A549 (cell line): ENCODE data around the gene CCDC188.

ENCODE experiments used
- CHD2 ChIP-seq: fragments of 150-350 bp; IDR thresholded peaks from 2 replicates; pipeline ENCODE4 v1.6.1; 2014; ENCODE audit warnings: low read length; ENCODE audit not compliant: partially characterized antibody
- CTCF ChIP-seq: fragments of >200 bp; sonication (Bioruptor Twin); formaldehyde crosslinking; IDR thresholded peaks from 3 replicates; pipeline ENCODE4 v1.5.1; 2016
- ELK1 ChIP-seq: fragments of 150-350 bp; IDR thresholded peaks from 2 replicates; pipeline ENCODE4 v1.6.1; 2014; ENCODE audit warnings: low read depth, mild to moderate bottlenecking, low read length
- EP300 ChIP-seq, 2 experiments: fragments of >200 bp; sonication (Bioruptor Twin); formaldehyde crosslinking; IDR thresholded peaks; 2 replicates in 1 of 2; 3 replicates in 1 of 2; pipeline ENCODE4 v1.6.1; 2016 to 2017
- KDM1A ChIP-seq: fragments of 200-600 bp; sonication (generic); IDR thresholded peaks from 2 replicates; pipeline ENCODE4 v1.6.1; 2016; ENCODE audit warnings: low read depth, mild to moderate bottlenecking
- MAX ChIP-seq: IDR thresholded peaks from 2 replicates; pipeline ENCODE4 v1.6.1; 2012
- POLR2A ChIP-seq: IDR thresholded peaks from 2 replicates; pipeline ENCODE4 v1.6.1; 2012; ENCODE audit warnings: mild to moderate bottlenecking, low read length
- RAD21 ChIP-seq, 2 experiments: fragments of >200 bp in 1 of 2; sonication (Bioruptor Twin) in 1 of 2; formaldehyde crosslinking in 1 of 2; IDR thresholded peaks in 1 of 2; conservative IDR thresholded peaks in 1 of 2; 2 replicates in 1 of 2; 3 replicates in 1 of 2; pipeline ENCODE4 v1.6.1; 2012 to 2018; ENCODE audit warnings: inconsistent platforms in 1 of 2
- SMC3 ChIP-seq: fragments of >200 bp; sonication (Bioruptor Twin); formaldehyde crosslinking; IDR thresholded peaks from 3 replicates; pipeline ENCODE4 v1.6.1; 2018; ENCODE audit warnings: inconsistent platforms
- TFCP2L1 ChIP-seq: fragments of 250-450 bp; sonication (Bioruptor Pico); IDR thresholded peaks from 2 replicates; pipeline ENCODE4 v1.5.0; 2021; ENCODE audit warnings: mild to moderate bottlenecking

- TF ChIP-seq POLR2A (no peak), CTCF (no peak), ELK1 (no peak), MAX (peak; percentile 83), CHD2 (no peak), SMC3 (no peak), KDM1A (no peak), RAD21 (conservative IDR thresholded peaks at IDR 0.05 in 1 of 2, IDR thresholded peaks at IDR 0.05 in 1 of 2) (no peak), TFCP2L1 (no peak), EP300 (IDR thresholded peaks at IDR 0.05) (no peak)
These were observed 18.8 kb downstream of the CCDC188 start for GRCh38 chr22:20131859-20132685.
